Stimulated activated naive B cell treated with anti-CD40 and anti-IgM and Interleukin-4, amounts not matched to agents 10 μg/mL and 1 μg/mL and 100 μg/mL, for 72 hours (primary cell): ENCODE measurements around the gene PPFIA1.
"Not testable (repeated sequence)": the region's sequence is repeated elsewhere in the genome, so short reads cannot be mapped to it uniquely, and the experiment has no call there.

Experiments used
- ATAC-seq, 2 donors: fragments of 150-1000 bp; cut with Tn5 transposase; replicated peaks; 2 replicates each; pipeline ENCODE4 v1.10.0; 2021; ENCODE audit warnings: moderate library complexity in 1 of 2
- DNase-seq: peaks from one replicate; pipeline ENCODE4 v3.0.0; 2021
- H3K27ac Mint-ChIP-seq: one replicate; pipeline ENCODE4 v1.8.0; 2022; ENCODE audit warnings: mild to moderate bottlenecking, mixed read lengths
- H3K27me3 Mint-ChIP-seq, 2 donors: one replicate each; pipeline ENCODE4 v1.8.0; 2022; ENCODE audit warnings: mixed read lengths in 2 of 2
- H3K36me3 Mint-ChIP-seq, 2 donors: one replicate each; pipeline ENCODE4 v1.8.0; 2022; ENCODE audit warnings: mixed read lengths in 2 of 2, mild to moderate bottlenecking in 1 of 2
- H3K4me1 Mint-ChIP-seq, 2 donors: one replicate each; pipeline ENCODE4 v1.8.0; 2022; ENCODE audit warnings: mixed read lengths in 2 of 2, mild to moderate bottlenecking in 1 of 2
- H3K4me3 Mint-ChIP-seq, 2 donors: one replicate each; pipeline ENCODE4 v1.8.0; 2022; ENCODE audit warnings: mild to moderate bottlenecking in 2 of 2, mixed read lengths in 2 of 2, moderate library complexity in 1 of 2
- H3K9me3 Mint-ChIP-seq, 2 donors: one replicate each; pipeline ENCODE4 v1.8.0; 2022; ENCODE audit warnings: mixed read lengths in 2 of 2, mild to moderate bottlenecking in 1 of 2

The PPFIA1 gene

GRCh38 chr11:70398834-70399680, 128.6 kb downstream of the PPFIA1 start:
- Mint-ChIP-seq H3K9me3 (no peaks in the 10 kb centered on the region), H3K27ac (peak overlapping the region; percentile 59), H3K4me1 (peaks cover 28 to 49% of the 10 kb centered on the region in 2 donors), H3K27me3 (peaks cover 53 to 63% of the 10 kb centered on the region in 2 donors), H3K36me3 (no peaks in the 10 kb centered on the region), H3K4me3 (peak overlapping the region; percentile 72 to 86)
- DNase-seq (peak; percentile 14), ATAC-seq (peak; percentile 26)

GRCh38 chr11:70399681-70400112, 129.2 kb downstream of the PPFIA1 start:
- no peaks in the 10 kb centered on the region for H3K36me3 Mint-ChIP-seq
- no peak for DNase-seq
- peaks cover 28 to 49% of the 10 kb centered on the region in 2 donors for H3K4me1 Mint-ChIP-seq
- no peak overlapping the region for H3K27ac Mint-ChIP-seq
- no peak for ATAC-seq
- no peaks in the 10 kb centered on the region for H3K9me3 Mint-ChIP-seq
- peak overlapping the region in 1 of 2 donors; percentile 25 for H3K4me3 Mint-ChIP-seq
- H3K27me3 Mint-ChIP-seq: peaks cover 49 to 58% of the 10 kb centered on the region in 2 donors

GRCh38 chr11:70400643-70401042, 130.2 kb downstream of the PPFIA1 start:
- Mint-ChIP-seq H3K4me1 (peaks cover 28 to 49% of the 10 kb centered on the region in 2 donors), H3K27ac (no peak overlapping the region)

GRCh38 chr11:70402016-70402415, 131.5 kb downstream of the PPFIA1 start:
- Mint-ChIP-seq H3K27me3 (peaks cover 46 to 60% of the 10 kb centered on the region in 2 donors), H3K9me3 (no peaks in the 10 kb centered on the region), H3K4me3 (no peak overlapping the region), H3K36me3 (no peaks in the 10 kb centered on the region), H3K4me1 (peaks cover 28 to 48% of the 10 kb centered on the region in 2 donors), H3K27ac (no peak overlapping the region)
- ATAC-seq (no peak), DNase-seq (no peak)

More at GRCh38 chr11:70400643-70401042, 130.2 kb downstream of the PPFIA1 start:
- no peaks in the 10 kb centered on the region for H3K36me3 Mint-ChIP-seq
- H3K27me3 Mint-ChIP-seq: peaks cover 47 to 58% of the 10 kb centered on the region in 2 donors
- H3K4me3 Mint-ChIP-seq: no peak overlapping the region
- DNase-seq (no peak), ATAC-seq (no peak)
- H3K9me3 Mint-ChIP-seq: no peaks in the 10 kb centered on the region

GRCh38 chr11:70402685-70403084, 132.2 kb downstream of the PPFIA1 start:
- Mint-ChIP-seq H3K4me3 (peak overlapping the region in 1 of 2 donors; percentile 26), H3K27me3 (peaks cover 46 to 59% of the 10 kb centered on the region in 2 donors)

GRCh38 chr11:70404244-70404643, 133.8 kb downstream of the PPFIA1 start:
- H3K4me3 Mint-ChIP-seq: no peak overlapping the region
- no peak for DNase-seq
- H3K9me3 Mint-ChIP-seq: no peaks in the 10 kb centered on the region
- ATAC-seq: no peak
- peaks cover 49 to 56% of the 10 kb centered on the region in 2 donors for H3K27me3 Mint-ChIP-seq
- H3K4me1 Mint-ChIP-seq: peaks cover 15 to 27% of the 10 kb centered on the region in 2 donors
- no peak overlapping the region for H3K27ac Mint-ChIP-seq
- H3K36me3 Mint-ChIP-seq: no peaks in the 10 kb centered on the region

More at GRCh38 chr11:70402685-70403084, 132.2 kb downstream of the PPFIA1 start:
- DNase-seq (no peak), ATAC-seq (peak; percentile 33 to 55)
- no peaks in the 10 kb centered on the region for H3K36me3 Mint-ChIP-seq
- no peaks in the 10 kb centered on the region for H3K9me3 Mint-ChIP-seq
- peaks cover 22 to 41% of the 10 kb centered on the region in 2 donors for H3K4me1 Mint-ChIP-seq
- H3K27ac Mint-ChIP-seq: no peak overlapping the region

GRCh38 chr11:70405679-70406395, 135.3 kb downstream of the PPFIA1 start:
- Mint-ChIP-seq H3K4me3 (no peak overlapping the region), H3K9me3 (no peaks in the 10 kb centered on the region), H3K27ac (no peak overlapping the region), H3K36me3 (no peaks in the 10 kb centered on the region), H3K27me3 (peaks cover 54 to 57% of the 10 kb centered on the region in 2 donors), H3K4me1 (peaks cover 8 to 12% of the 10 kb centered on the region in 2 donors)
- no peak for DNase-seq
- ATAC-seq: no peak

GRCh38 chr11:70407121-70407520, 136.6 kb downstream of the PPFIA1 start:
- Mint-ChIP-seq H3K9me3 (no peaks in the 10 kb centered on the region), H3K27me3 (peaks cover 59 to 61% of the 10 kb centered on the region in 2 donors), H3K4me3 (no peak overlapping the region), H3K4me1 (peaks cover 8 to 11% of the 10 kb centered on the region in 2 donors), H3K27ac (no peak overlapping the region), H3K36me3 (peaks cover 0 to 4% of the 10 kb centered on the region in 2 donors)
- DNase-seq: no peak
- ATAC-seq: no peak

GRCh38 chr11:70407814-70408213, 137.3 kb downstream of the PPFIA1 start:
- Mint-ChIP-seq H3K27ac (no peak overlapping the region), H3K9me3 (no peaks in the 10 kb centered on the region), H3K4me1 (peaks cover 1 to 4% of the 10 kb centered on the region in 2 donors), H3K36me3 (peaks cover 0 to 7% of the 10 kb centered on the region in 2 donors), H3K27me3 (peaks cover 59 to 68% of the 10 kb centered on the region in 2 donors), H3K4me3 (no peak overlapping the region)
- ATAC-seq (no peak), DNase-seq (no peak)

- H3K27ac Mint-ChIP-seq, H3K9me3 Mint-ChIP-seq, DNase-seq, H3K4me1 Mint-ChIP-seq, H3K36me3 Mint-ChIP-seq, ATAC-seq, H3K4me3 Mint-ChIP-seq: not testable (repeated sequence)
- peaks cover 64 to 73% of the 10 kb centered on the region in 2 donors for H3K27me3 Mint-ChIP-seq
Observed at GRCh38 chr11:70408326-70408725, 137.8 kb downstream of the PPFIA1 start.

GRCh38 chr11:70409437-70409836, 138.9 kb downstream of the PPFIA1 start:
- Mint-ChIP-seq H3K27ac (no peak overlapping the region), H3K27me3 (peaks cover 61 to 76% of the 10 kb centered on the region in 2 donors), H3K4me3 (no peak overlapping the region), H3K4me1 (no peaks in the 10 kb centered on the region), H3K9me3 (no peaks in the 10 kb centered on the region), H3K36me3 (peaks cover 0 to 9% of the 10 kb centered on the region in 2 donors)
- ATAC-seq (no peak), DNase-seq (no peak)

GRCh38 chr11:70409871-70410270, 139.4 kb downstream of the PPFIA1 start:
- H3K27ac Mint-ChIP-seq: no peak overlapping the region
- ATAC-seq (no peak), DNase-seq (no peak)
- no peaks in the 10 kb centered on the region for H3K9me3 Mint-ChIP-seq
- H3K36me3 Mint-ChIP-seq: peaks cover 0 to 10% of the 10 kb centered on the region in 2 donors
- no peak overlapping the region for H3K4me3 Mint-ChIP-seq
- H3K4me1 Mint-ChIP-seq: no peaks in the 10 kb centered on the region
- peaks cover 66 to 79% of the 10 kb centered on the region in 2 donors for H3K27me3 Mint-ChIP-seq

- Mint-ChIP-seq H3K27ac (no peak overlapping the region), H3K9me3 (no peaks in the 10 kb centered on the region)
Observed at GRCh38 chr11:70410276-70411205, 140.1 kb downstream of the PPFIA1 start.

More at GRCh38 chr11:70410276-70411205, 140.1 kb downstream of the PPFIA1 start:
- DNase-seq (no peak), ATAC-seq (no peak)
- Mint-ChIP-seq H3K27me3 (peaks cover 67 to 79% of the 10 kb centered on the region in 2 donors), H3K4me1 (peaks cover 0 to 5% of the 10 kb centered on the region in 2 donors), H3K36me3 (peaks cover 0 to 10% of the 10 kb centered on the region in 2 donors), H3K4me3 (no peak overlapping the region)
